ENCODE results near the gene DYDC1.
A peak's percentile ranks its signal among the peaks of the same experiment; 100 is the strongest.
"Not testable (repeated sequence)": the region's sequence is repeated elsewhere in the genome, so short reads cannot be mapped to it uniquely, and the experiment has no call there.

The DYDC1 gene

DNA sequence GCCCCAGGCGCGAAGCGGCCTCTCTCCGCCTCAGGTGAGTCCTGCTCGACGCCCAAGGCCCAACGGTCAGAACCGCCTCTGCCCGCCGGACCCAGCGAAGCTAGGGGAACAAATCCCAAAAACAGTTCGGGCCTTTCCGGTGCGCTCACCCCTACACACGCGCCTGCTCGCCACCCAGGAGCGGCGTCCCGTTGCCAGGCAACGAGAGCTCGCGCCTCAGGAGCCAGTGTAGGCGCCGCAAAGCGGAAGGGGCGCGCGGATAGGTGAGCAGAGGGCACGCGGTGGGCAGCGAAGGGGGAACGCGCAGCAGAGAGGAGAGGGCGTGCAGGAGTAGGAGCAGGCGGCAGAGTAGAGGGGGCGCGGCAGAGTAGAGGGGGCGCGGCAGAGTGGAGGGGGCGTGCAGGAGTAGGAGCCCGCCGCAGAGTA, at the start of gene DYDC1, which contains the start of gene DYDC2:
Gene DYDC1, minus strand, starts transcription at position 193 of the 426 bp plus-strand sequence. CDS start 4,154 bp downstream, outside the sequence.
Gene DYDC2, plus strand, starts transcription at position 219 of the 426 bp plus-strand sequence. CDS start 5,663 bp downstream, outside the sequence.
- intact Hi-C loops (cut with DNase I), result no loop called here
- DNase-seq, result peak; percentile 20 to 93 (median 73)

DNA sequence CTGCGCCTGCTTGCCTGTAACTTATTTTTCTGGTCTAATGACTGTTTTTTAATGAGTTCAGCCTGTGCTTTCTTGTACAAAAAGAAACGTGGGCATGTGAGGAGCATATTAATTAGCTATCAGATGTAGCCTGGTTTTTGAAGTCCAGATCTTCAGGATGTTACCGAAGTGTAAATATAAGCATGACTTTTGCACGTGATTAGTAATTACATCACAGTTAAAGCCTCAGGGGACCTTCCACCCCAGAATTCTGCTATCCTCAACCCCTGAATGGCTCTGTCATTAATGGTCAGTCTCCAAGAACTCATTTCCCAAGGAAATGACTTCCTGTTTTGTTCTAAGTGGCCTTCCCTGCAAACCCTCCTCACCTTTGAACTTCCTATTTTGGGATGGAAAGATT, 49.6 kb upstream of the DYDC1 start:
- no peak for DNase-seq
- intact Hi-C loops (cut with DNase I), result no loop called here

DNA sequence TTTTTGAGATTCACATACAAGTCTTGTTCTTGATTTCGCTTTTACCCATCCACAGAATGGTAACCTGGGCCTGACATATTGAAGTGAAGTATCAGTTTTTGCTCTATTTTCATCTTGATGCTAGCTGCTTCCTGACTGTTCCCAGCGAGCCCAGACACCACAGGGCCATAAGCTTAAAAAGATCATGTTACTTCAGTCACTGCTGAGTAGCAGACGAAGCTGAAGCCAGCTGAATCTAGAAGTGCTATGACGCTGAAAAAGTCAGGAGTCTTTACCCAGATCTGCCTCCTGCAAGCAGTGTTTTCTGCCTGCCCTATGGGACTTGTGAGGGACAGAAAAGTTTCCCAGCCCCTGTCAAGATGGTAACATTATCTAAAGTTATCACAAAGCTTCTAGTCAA, 49.1 kb upstream of the DYDC1 start:
- intact Hi-C loops (cut with DNase I), result no loop called here
- no peak for DNase-seq

GRCh38 chr10:80405035-80405434, 48.5 kb upstream of the DYDC1 start:
- intact Hi-C loops (cut with DNase I), result no loop called here
- DNase-seq, result no peak

DNA sequence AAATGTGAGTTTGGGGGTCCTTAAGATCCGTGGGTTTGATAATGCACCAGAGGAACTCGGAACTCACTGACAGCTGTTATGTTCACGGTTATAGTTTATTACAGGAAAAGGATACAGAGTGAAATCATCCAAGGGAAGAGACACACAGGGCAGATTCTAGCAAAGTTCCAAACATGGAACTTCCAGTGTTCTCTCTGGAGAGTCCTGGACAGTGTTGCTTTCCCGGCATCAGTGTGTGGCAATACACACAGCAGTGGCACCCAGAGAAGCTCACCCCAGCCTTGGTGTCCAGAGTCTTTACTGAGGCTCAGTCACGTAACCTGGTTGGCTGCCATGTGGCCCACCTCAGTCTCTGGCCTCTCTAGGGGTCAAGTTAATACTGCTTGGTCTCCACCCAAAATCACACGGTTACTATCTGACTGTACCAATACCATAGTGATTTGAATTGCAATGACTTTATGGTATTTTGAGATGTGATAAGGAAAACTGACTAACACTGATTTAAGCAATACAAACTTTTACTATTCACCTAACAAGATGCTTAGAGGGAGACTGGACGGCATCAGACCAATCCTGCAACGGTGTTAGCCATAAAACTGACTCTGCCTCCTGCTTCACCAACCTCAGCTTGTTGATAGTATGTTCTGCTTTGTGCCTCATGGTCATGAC, 43.7 kb upstream of the DYDC1 start:
- DNase-seq, result no peak
- intact Hi-C loops (cut with DNase I), result no loop called here

DNA sequence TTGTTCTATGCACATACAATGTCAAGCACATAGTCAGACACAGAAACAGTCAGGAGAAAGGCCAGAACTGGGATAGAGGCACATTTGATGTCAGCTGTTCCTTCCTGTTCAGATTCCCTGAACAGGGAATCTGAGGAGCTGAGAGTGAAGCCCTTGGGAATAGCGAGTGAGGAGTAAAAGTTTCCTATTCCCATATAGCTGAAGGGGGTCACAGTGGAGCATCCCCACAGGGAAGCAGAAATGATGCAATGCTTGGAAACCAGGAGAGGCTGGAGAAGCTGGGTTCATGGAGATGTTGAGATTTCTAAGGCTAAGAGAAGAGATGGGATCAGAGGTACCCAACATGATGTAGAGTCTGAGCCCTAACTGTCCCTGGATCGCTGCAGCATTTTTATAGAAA, 40.5 kb upstream of the DYDC1 start:
- intact Hi-C loops (cut with DNase I), result no loop called here
- DNase-seq, result no peak

GRCh38 chr10:80394358-80394916, 37.9 kb upstream of the DYDC1 start:
- intact Hi-C loops (cut with DNase I), result no loop called here
- DNase-seq, result no peak

DNA sequence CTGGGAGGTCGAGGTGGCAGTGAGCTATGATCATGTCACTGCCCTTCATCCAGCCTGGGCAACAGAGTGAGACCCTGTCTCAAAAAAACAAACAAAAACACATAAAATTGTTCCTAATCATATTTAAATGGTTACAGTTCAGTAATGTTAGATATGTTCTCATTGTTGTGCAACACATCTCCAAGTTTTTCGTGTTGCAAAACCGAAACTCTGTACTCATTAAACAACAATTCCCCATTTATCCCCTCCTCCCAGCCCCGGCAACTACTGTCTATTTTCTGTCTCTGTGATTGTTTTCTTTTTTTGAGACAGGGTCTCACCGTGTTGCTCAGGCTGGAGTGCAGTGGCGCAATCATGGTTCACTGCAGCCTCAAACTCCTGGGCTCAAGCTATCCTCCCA, 35.7 kb upstream of the DYDC1 start:
- DNase-seq, result no peak
- intact Hi-C loops (cut with DNase I), result no loop called here

DNA sequence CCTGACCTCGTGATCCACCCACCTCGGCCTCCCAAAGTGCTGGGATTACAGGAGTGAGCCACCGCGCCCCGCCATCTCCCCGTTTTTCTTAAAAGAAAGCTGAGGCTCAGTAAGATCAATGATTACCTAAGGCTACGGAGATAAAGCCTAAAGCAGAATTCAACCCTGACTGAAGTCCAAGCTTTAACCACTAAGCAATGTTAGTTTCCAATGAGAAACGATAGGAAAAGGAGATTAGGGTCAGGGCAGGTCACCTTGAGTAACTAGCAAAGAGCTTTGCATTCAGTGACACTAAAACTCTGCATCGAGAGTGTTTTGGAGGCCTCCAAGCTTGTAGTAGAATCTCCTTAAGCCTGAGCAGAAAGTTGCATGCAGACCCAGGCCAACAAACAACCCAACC, 34.2 kb upstream of the DYDC1 start:
- no peak for DNase-seq
- intact Hi-C loops (cut with DNase I), result no loop called here

GRCh38 chr10:80382989-80383388, 26.4 kb upstream of the DYDC1 start:
- DNase-seq, result peak in 37 of 42 donors; percentile 13 to 69 (median 44)
- intact Hi-C loops (cut with DNase I), result no loop called here

- DNase-seq, result no peak
- intact Hi-C loops (cut with DNase I), result no loop called here
Observed at GRCh38 chr10:80380185-80380584, 23.6 kb upstream of the DYDC1 start.

DNA sequence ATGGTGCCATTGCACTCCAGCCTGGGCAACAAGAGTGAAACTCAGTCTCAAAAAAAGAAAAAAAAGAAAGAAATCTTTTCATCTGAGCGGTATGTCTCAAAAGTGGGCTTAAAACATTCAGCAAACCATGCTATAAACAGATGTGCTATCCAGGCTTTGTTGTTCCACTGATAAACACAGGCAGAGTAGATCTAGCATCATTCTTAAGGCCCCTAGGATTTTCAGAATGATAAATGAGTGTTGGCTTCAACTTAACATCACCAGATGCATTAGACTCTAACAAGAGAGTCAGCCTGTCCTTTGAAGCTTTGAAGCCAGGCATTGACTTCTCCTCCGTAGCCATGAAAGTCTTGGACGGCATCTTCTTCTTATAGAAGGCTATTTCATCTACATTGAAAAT, 23.1 kb upstream of the DYDC1 start:
- intact Hi-C loops (cut with DNase I), result no loop called here
- DNase-seq, result no peak

GRCh38 chr10:80373502-80373901, 16.9 kb upstream of the DYDC1 start:
- intact Hi-C loops (cut with DNase I), result no loop called here

GRCh38 chr10:80372675-80373074, 16.1 kb upstream of the DYDC1 start:
- intact Hi-C loops (cut with DNase I), result no loop called here
- peak in 4 of 42 donors; percentile 19 to 28 (median 22) for DNase-seq

More at GRCh38 chr10:80373502-80373901, 16.9 kb upstream of the DYDC1 start:
- DNase-seq, result no peak

DNA sequence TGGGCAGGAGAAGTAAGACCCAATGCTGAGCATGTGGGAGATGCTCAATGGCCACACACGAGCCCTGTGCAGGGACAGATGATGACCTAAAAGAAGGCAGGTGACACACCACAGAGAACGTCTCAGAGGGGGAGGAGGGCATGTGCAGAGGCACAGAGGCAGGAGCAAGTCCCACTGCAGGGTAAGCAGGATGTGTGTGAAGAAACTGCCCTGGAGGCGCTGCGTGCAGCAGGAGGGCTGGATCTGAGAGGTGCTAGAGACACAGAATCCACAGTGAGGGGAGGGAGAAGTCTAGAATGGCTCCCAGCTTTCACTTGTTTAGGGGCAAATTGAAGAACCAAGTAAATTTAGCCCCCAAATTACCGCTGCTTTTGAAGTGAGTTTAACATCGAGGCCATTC, 14.9 kb upstream of the DYDC1 start:
- no peak for DNase-seq
- intact Hi-C loops (cut with DNase I), result no loop called here

GRCh38 chr10:80365510-80365909, 9.0 kb upstream of the DYDC1 start:
- DNase-seq, result no peak
- intact Hi-C loops (cut with DNase I), result no loop called here

DNA sequence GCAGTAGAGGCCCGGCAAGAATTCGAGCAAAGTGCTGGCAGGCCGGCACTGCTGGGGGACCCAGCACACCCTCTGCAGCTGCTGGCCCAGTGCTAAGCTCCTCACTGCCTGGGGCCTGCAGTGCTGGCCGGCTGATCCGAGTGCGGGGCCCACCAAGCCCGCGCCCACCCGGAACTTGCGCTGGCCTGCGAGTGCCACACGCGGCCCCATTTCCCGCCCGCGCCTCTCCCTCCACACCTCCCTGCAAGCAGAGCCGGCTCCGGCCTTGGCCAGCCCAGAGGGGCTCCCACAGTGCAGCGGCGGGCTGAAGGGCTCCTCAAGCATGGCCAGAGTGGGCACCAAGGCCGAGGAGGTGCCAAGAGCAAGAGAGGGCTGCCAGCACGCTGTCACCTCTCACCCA, 3.1 kb upstream of the DYDC1 start:
- DNase-seq, result no peak
- intact Hi-C loops (cut with DNase I), result no loop called here

- intact Hi-C loops (cut with DNase I); DNase-seq: not testable (repeated sequence)
Observed at GRCh38 chr10:80358925-80359324, 2.4 kb upstream of the DYDC1 start.

DNA sequence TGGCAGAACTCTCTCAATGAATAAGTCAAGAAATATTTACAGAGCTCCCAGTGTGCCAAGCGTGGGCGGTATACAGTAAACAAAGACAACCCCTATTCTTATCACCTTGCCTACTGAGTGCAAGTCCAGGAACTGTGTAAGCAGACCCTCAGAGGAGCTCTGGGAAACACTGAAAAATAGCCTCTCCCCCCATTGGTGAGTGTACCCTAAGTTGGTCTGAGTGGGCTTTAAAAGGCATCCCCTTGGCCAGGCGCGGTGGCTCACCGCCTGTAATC, 1.2 kb upstream of the DYDC1 start:
- intact Hi-C loops (cut with DNase I), result no loop called here
- no peak for DNase-seq

GRCh38 chr10:80356989-80357850, 665 bp upstream of the DYDC1 start:
- intact Hi-C loops (cut with DNase I), result no loop called here
- DNase-seq, result peak in 39 of 42 donors; percentile 14 to 72 (median 44)
